SK-N-SH treated with all-trans-retinoic acid at 6 μM for 48 hours (cell line): ENCODE measurements around the gene UBAP1.

Experiments used
- ATAC-seq: fragments of 200-7000 bp; cut with Tn5 transposase; 3 replicates; pipeline ENCODE4 v1.9.1; 2020; ENCODE audit warnings: mild to moderate bottlenecking, moderate library complexity
- ARNTL ChIP-seq: fragments of 450-650 bp; formaldehyde crosslinking; IDR thresholded peaks from 2 replicates; pipeline ENCODE4 v1.5.0; 2020; ENCODE audit warnings: low read depth, mild to moderate bottlenecking, moderate library complexity, borderline replicate concordance
- BACH2 ChIP-seq: fragments of 250-450 bp; sonication (Bioruptor Pico); IDR thresholded peaks from 2 replicates; pipeline ENCODE4 v1.9.0; 2021; ENCODE audit warnings: mild to moderate bottlenecking, borderline replicate concordance
- CSDC2 ChIP-seq: fragments of 250-450 bp; sonication (Bioruptor Pico); IDR thresholded peaks from 2 replicates; pipeline ENCODE4 v1.5.0; 2020; ENCODE audit warnings: mild to moderate bottlenecking, moderate library complexity
- CSRNP3 ChIP-seq: fragments of 250-450 bp; sonication (Bioruptor Pico); IDR thresholded peaks from 2 replicates; pipeline ENCODE4 v1.5.1; 2021; ENCODE audit warnings: mild to moderate bottlenecking, moderate library complexity
- ESRRG ChIP-seq: fragments of 250-450 bp; sonication (Bioruptor Pico); IDR thresholded peaks from 2 replicates; pipeline ENCODE4 v1.6.1; 2021; ENCODE audit warnings: mild to moderate bottlenecking
- GLIS3 ChIP-seq: fragments of 250-450 bp; sonication (Bioruptor Pico); IDR thresholded peaks from 2 replicates; pipeline ENCODE4 v1.5.0; 2020; ENCODE audit warnings: mild to moderate bottlenecking, moderate library complexity
- ISL1 ChIP-seq: fragments of 250-450 bp; sonication (Bioruptor Pico); IDR thresholded peaks from 2 replicates; pipeline ENCODE4 v2.1.2; 2022; ENCODE audit warnings: mild to moderate bottlenecking, moderate library complexity
- OSR1 ChIP-seq: fragments of 250-450 bp; sonication (Bioruptor Pico); IDR thresholded peaks from 2 replicates; pipeline ENCODE4 v1.8.0; 2022; ENCODE audit warnings: moderate library complexity, mild to moderate bottlenecking, inconsistent platforms
- PATZ1 ChIP-seq: fragments of 250-450 bp; sonication (Bioruptor Pico); IDR thresholded peaks from 2 replicates; pipeline ENCODE4 v1.8.0; 2020; ENCODE audit warnings: mild to moderate bottlenecking, moderate library complexity, borderline replicate concordance
- POU6F1 ChIP-seq: fragments of 250-450 bp; sonication (Bioruptor Pico); IDR thresholded peaks from 2 replicates; pipeline ENCODE4 v1.8.0; 2021; ENCODE audit warnings: low read depth, mild to moderate bottlenecking, moderate library complexity, borderline replicate concordance
- PPARA ChIP-seq: fragments of 250-450 bp; sonication (Bioruptor Pico); IDR thresholded peaks from 2 replicates; pipeline ENCODE4 v1.5.0; 2020; ENCODE audit warnings: mild to moderate bottlenecking, borderline replicate concordance
- TCF4 ChIP-seq: fragments of 250-450 bp; sonication (Bioruptor Pico); IDR thresholded peaks from 2 replicates; pipeline ENCODE4 v1.8.0; 2021; ENCODE audit warnings: mild to moderate bottlenecking, moderate library complexity, borderline replicate concordance
- TOX ChIP-seq: fragments of 250-450 bp; sonication (Bioruptor Pico); IDR thresholded peaks from 2 replicates; pipeline ENCODE4 v1.8.0; 2021; ENCODE audit warnings: mild to moderate bottlenecking, moderate library complexity, borderline replicate concordance
- TSHZ2 ChIP-seq: fragments of 250-450 bp; sonication (Bioruptor Pico); IDR thresholded peaks from 2 replicates; pipeline ENCODE4 v1.5.0; 2020; ENCODE audit warnings: mild to moderate bottlenecking, moderate library complexity
- ZC3H10 ChIP-seq: fragments of 250-450 bp; sonication (Bioruptor Pico); IDR thresholded peaks from 2 replicates; pipeline ENCODE4 v1.5.1; 2021; ENCODE audit warnings: mild to moderate bottlenecking, moderate library complexity
- ZFP3 ChIP-seq: fragments of 250-450 bp; sonication (Bioruptor Pico); IDR thresholded peaks from 2 replicates; pipeline ENCODE4 v1.5.0; 2020; ENCODE audit warnings: mild to moderate bottlenecking, moderate library complexity
- ZFP30 ChIP-seq: fragments of 450-650 bp; formaldehyde crosslinking; IDR thresholded peaks from 2 replicates; pipeline ENCODE4 v1.5.0; 2022; ENCODE audit warnings: mild to moderate bottlenecking, moderate library complexity
- ZNF565 ChIP-seq: fragments of 450-650 bp; formaldehyde crosslinking; conservative IDR thresholded peaks from 2 replicates; pipeline ENCODE4 v1.5.0; 2020; ENCODE audit warnings: low read depth, mild to moderate bottlenecking, moderate library complexity
- ZNF70 ChIP-seq: fragments of 450-650 bp; formaldehyde crosslinking; IDR thresholded peaks from 2 replicates; pipeline ENCODE4 v1.5.0; 2020; ENCODE audit warnings: mild to moderate bottlenecking, moderate library complexity
- ZNF8 ChIP-seq: fragments of 450-650 bp; formaldehyde crosslinking; IDR thresholded peaks from 2 replicates; pipeline ENCODE4 v1.5.0; 2020; ENCODE audit warnings: mild to moderate bottlenecking, moderate library complexity
- TF ChIP-seq, protein P1 (sequence below): fragments of 250-450 bp; sonication (Bioruptor Pico); IDR thresholded peaks from 2 replicates; pipeline ENCODE4 v1.5.1; 2020; ENCODE audit warnings: low read depth, mild to moderate bottlenecking, moderate library complexity

UBAP1 gene

DNA sequence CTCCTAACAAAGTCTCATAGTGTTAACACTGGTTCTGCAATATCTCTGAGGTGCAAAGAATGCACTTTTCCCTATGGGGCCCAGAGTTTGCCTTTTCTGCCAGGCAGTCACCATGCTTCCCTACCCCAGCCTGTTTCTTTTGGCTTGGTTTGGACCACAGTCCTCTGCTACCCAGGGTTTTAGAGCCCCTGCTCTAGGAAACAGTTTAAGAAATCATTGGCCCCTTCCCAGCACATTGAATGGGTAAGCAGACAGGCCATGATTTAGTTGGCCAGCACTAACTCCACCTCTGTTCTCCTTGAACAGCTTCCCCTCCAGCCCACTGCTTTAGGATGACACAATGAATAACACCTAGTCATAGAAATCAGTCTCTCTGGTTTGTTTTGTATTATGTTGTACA is 73.2 kb downstream of the UBAP1 start (continued):
- no peak for TF ChIP-seq PATZ1 (CRISPR knock-in tag)
- no peak for TF ChIP-seq ARNTL (CRISPR knock-in tag)
- TF ChIP-seq POU6F1 (CRISPR knock-in tag): no peak
- no peak for TF ChIP-seq CSDC2 (CRISPR knock-in tag)
- TF ChIP-seq ZC3H10 (CRISPR knock-in tag): no peak
- TF ChIP-seq, all 23 proteins: peak for 0

DNA sequence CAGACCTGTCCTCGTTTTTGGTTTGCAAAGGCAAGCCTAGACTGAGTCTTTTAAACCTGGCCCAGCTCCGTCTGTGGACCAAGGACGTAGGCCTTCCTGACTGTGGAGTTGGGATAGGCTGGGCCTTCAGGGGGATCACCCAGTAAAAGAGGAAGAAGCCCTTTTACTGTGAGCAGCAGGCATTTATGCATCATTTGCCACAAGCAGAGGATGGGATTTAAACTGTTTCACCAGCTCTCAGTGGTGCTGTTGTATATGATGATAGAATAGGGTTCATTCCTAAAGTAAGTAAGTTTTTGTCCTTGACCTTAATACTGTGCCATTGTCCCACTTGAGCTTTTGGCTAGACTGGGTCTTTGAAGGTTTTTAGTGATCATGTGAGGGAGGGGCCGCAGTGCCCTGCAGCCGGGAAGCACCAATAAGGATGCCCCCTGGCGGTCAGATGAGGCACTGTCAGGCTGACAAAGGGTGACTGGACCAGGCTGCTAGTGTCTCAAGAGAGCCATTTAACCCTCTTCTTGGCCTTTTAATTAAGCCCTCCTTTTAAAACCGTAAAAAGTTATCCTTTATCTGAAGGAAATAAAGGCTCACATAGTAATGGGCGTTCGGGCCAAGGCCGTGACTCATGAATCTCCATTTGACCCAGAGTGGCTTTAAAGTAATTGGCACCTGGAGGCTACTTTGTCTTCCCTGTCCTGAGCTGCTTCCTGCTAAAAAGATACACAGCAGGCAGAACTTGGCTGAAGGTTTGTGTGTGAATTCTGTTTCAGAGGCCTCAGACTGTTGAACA is 74.0 kb downstream of the UBAP1 start:
- peak; percentile 67 for ATAC-seq
- TF ChIP-seq ZC3H10 (CRISPR knock-in tag) (no peak), TSHZ2 (CRISPR knock-in tag) (no peak), GLIS3 (CRISPR knock-in tag) (no peak; the same call in 1 of the 2 replicates), ESRRG (CRISPR knock-in tag) (no peak), ZNF70 (CRISPR knock-in tag) (no peak), ZFP30 (CRISPR knock-in tag) (no peak), ZNF8 (CRISPR knock-in tag) (no peak), ZFP3 (CRISPR knock-in tag) (no peak), CSDC2 (CRISPR knock-in tag) (no peak), POU6F1 (CRISPR knock-in tag) (no peak), BACH2 (CRISPR knock-in tag) (no peak), PATZ1 (CRISPR knock-in tag) (no peak), TCF4 (CRISPR knock-in tag) (no peak), CSRNP3 (no peak), OSR1 (no peak), PPARA (CRISPR knock-in tag) (no peak), ISL1 (CRISPR knock-in tag) (no peak), TOX (CRISPR knock-in tag) (no peak), ZNF565 (CRISPR knock-in tag) (no peak)
- TF ChIP-seq, protein P1, sequence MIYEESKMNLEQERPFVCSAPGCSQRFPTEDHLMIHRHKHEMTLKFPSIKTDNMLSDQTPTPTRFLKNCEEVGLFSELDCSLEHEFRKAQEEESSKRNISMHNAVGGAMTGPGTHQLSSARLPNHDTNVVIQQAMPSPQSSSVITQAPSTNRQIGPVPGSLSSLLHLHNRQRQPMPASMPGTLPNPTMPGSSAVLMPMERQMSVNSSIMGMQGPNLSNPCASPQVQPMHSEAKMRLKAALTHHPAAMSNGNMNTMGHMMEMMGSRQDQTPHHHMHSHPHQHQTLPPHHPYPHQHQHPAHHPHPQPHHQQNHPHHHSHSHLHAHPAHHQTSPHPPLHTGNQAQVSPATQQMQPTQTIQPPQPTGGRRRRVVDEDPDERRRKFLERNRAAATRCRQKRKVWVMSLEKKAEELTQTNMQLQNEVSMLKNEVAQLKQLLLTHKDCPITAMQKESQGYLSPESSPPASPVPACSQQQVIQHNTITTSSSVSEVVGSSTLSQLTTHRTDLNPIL (CRISPR knock-in tag): no peak
- TF ChIP-seq, all 23 proteins: peak for 0
